IMR-90 (cell line): Measurements from ENCODE around the gene GABRB1. TPM values are rescaled to one million over a fixed set of nuclear protein-coding genes. Genes with fewer than 3 reads are reported as not detected.

Source experiments
- ATAC-seq: fragments of 200-7000 bp; cut with Tn5 transposase; 2 replicates; pipeline ENCODE4 v1.9.1; 2020; ENCODE audit warnings: low read depth, mild to moderate bottlenecking, moderate library complexity
- BruUV-seq: library from RNA; stranded (reverse); fragments of 400-500 nt; replicated peaks from 2 replicates; lab custom pipeline; 2021; lab: Mats Ljungman, UMichigan
- CTCF ChIA-PET: fragments of 300-600 bp; formaldehyde crosslinking; extraction: SDS; loops from one replicate; lab custom pipeline; 2021; ENCODE audit warnings: antibody characterized with exemption; lab: Yijun Ruan, JAX
- POLR2A ChIA-PET: fragments of 300-600 bp; sonication (Branson Sonifier 250); formaldehyde crosslinking; loops from one replicate; lab custom pipeline; 2022; ENCODE audit warnings: antibody characterized with exemption; ENCODE audit not compliant: unreplicated experiment; lab: Charles Lee
- DNase-seq: peaks from one replicate; pipeline ENCODE4 v3.0.0; 2013
- H2AFZ ChIP-seq: replicated peaks from 2 replicates; pipeline ENCODE3; 2013; ENCODE audit warnings: low read length, mild to moderate bottlenecking; ENCODE audit not compliant: poor library complexity
- H2AK5ac ChIP-seq: 2 replicates; pipeline ENCODE4 v1.6.1; 2013; ENCODE audit warnings: low read depth, low read length, inconsistent platforms
- H2AK9ac ChIP-seq: replicated peaks from 2 replicates; pipeline ENCODE3; 2013; ENCODE audit warnings: mild to moderate bottlenecking, low read depth, low read length, moderate library complexity; ENCODE audit not compliant: poor library complexity
- H2BK120ac ChIP-seq: 2 replicates; pipeline ENCODE4 v1.6.1; 2013; ENCODE audit warnings: low read depth, low read length, inconsistent platforms
- H2BK15ac ChIP-seq: 3 replicates; pipeline ENCODE4 v1.6.1; 2013; ENCODE audit warnings: low read depth, low read length, inconsistent platforms
- H2BK20ac ChIP-seq: 2 replicates; pipeline ENCODE4 v1.6.1; 2013; ENCODE audit warnings: low read depth, mild to moderate bottlenecking, inconsistent platforms, low read length, moderate library complexity
- H2BK5ac ChIP-seq: 2 replicates; pipeline ENCODE4 v1.6.1; 2013; ENCODE audit warnings: mild to moderate bottlenecking, low read depth, low read length, inconsistent platforms; ENCODE audit not compliant: poor library complexity, severe bottlenecking
- H3K14ac ChIP-seq: replicated peaks from 2 replicates; pipeline ENCODE4 v1.6.1; 2013; ENCODE audit warnings: low read depth, low read length, inconsistent platforms
- H3K18ac ChIP-seq: 2 replicates; pipeline ENCODE4 v1.6.1; 2013; ENCODE audit warnings: low read depth, low read length, control low read depth
- H3K23ac ChIP-seq: 2 replicates; pipeline ENCODE4 v1.6.1; 2013; ENCODE audit warnings: low read depth, low read length, inconsistent platforms
- H3K27ac ChIP-seq: 2 replicates; pipeline ENCODE4 v1.5.1; 2013; ENCODE audit warnings: mild to moderate bottlenecking, control low read depth, low read length; ENCODE audit not compliant: insufficient read depth
- H3K27me3 ChIP-seq: 2 replicates; pipeline ENCODE4 v1.6.1; 2013; ENCODE audit warnings: low read length; ENCODE audit not compliant: control insufficient read depth, insufficient read depth
- H3K36me3 ChIP-seq: 2 replicates; pipeline ENCODE4 v1.6.1; 2013; ENCODE audit warnings: low read length, mixed read lengths; ENCODE audit not compliant: control insufficient read depth, insufficient read depth
- H3K4ac ChIP-seq: 2 replicates; pipeline ENCODE4 v1.6.1; 2013; ENCODE audit warnings: low read depth, low read length, inconsistent platforms
- H3K4me1 ChIP-seq: 2 replicates; pipeline ENCODE4 v1.6.1; 2013; ENCODE audit warnings: low read length, mixed read lengths; ENCODE audit not compliant: control insufficient read depth, insufficient read depth
- H3K4me2 ChIP-seq: 2 replicates; pipeline ENCODE4 v1.6.1; 2013; ENCODE audit warnings: low read depth, mild to moderate bottlenecking, control low read depth, low read length, moderate library complexity
- H3K4me3 ChIP-seq: 2 replicates; pipeline ENCODE4 v1.5.1; 2013; ENCODE audit warnings: low read depth, mild to moderate bottlenecking, control low read depth, low read length, moderate library complexity; ENCODE audit not compliant: insufficient read depth
- H3K56ac ChIP-seq: 2 replicates; pipeline ENCODE4 v1.6.1; 2013; ENCODE audit warnings: low read length, inconsistent platforms; ENCODE audit not compliant: insufficient read depth; ENCODE audit errors: extremely low read depth
- H3K79me1 ChIP-seq, 2 experiments: 2 replicates each; pipeline ENCODE4 v1.6.1; 2013; ENCODE audit warnings: low read length in 2 of 2, inconsistent platforms in 1 of 2, low read depth in 1 of 2
- H3K9ac ChIP-seq: 2 replicates; pipeline ENCODE4 v1.6.1; 2013; ENCODE audit warnings: low read depth, low read length, control low read depth
- H3K9me1 ChIP-seq: 2 replicates; pipeline ENCODE4 v1.6.1; 2013; ENCODE audit warnings: low read length, inconsistent platforms; ENCODE audit not compliant: insufficient read depth
- H3K9me3 ChIP-seq: 2 replicates; pipeline ENCODE4 v1.6.1; 2013; ENCODE audit warnings: low read length; ENCODE audit not compliant: control insufficient read depth, insufficient read depth
- H4K20me1 ChIP-seq: 2 replicates; pipeline ENCODE4 v1.6.1; 2013; ENCODE audit warnings: low read length, inconsistent platforms; ENCODE audit not compliant: insufficient read depth
- H4K5ac ChIP-seq: 2 replicates; pipeline ENCODE4 v1.6.1; 2013; ENCODE audit warnings: mild to moderate bottlenecking, low read depth, low read length, control low read depth
- H4K8ac ChIP-seq, 2 experiments: 2 replicates each; pipeline ENCODE4 v1.6.1; 2013; ENCODE audit warnings: low read depth in 2 of 2, low read length in 2 of 2, control low read depth in 1 of 2, inconsistent platforms in 1 of 2
- H4K91ac ChIP-seq: 2 replicates; pipeline ENCODE4 v1.6.1; 2013; ENCODE audit warnings: low read depth, low read length, inconsistent platforms; ENCODE audit not compliant: insufficient read depth
- BHLHE40 ChIP-seq: fragments of 150-350 bp; IDR thresholded peaks from 2 replicates; pipeline ENCODE4 v1.6.1; 2016; ENCODE audit warnings: mild to moderate bottlenecking, low read depth, low read length
- CEBPB ChIP-seq: IDR thresholded peaks from 2 replicates; pipeline ENCODE4 v1.6.1; 2012; ENCODE audit warnings: low read depth, low read length, improper control_type of control experiment
- CHD1 ChIP-seq: IDR thresholded peaks from 2 replicates; pipeline ENCODE4 v1.6.1; 2012; ENCODE audit warnings: low read depth, low read length, improper control_type of control experiment
- CTCF ChIP-seq: conservative IDR thresholded peaks from 2 replicates; pipeline ENCODE4 v1.5.1; 2012; ENCODE audit warnings: mild to moderate bottlenecking, low read depth, low read length, improper control_type of control experiment
- ELK1 ChIP-seq: fragments of 150-350 bp; IDR thresholded peaks from 2 replicates; pipeline ENCODE4 v1.6.1; 2016; ENCODE audit warnings: low read depth, mild to moderate bottlenecking, low read length, moderate library complexity, borderline replicate concordance
- FOS ChIP-seq: fragments of 150-350 bp; IDR thresholded peaks from 2 replicates; pipeline ENCODE4 v1.6.1; 2016; ENCODE audit warnings: low read depth, low read length
- MAFK ChIP-seq: IDR thresholded peaks from 2 replicates; pipeline ENCODE4 v1.6.1; 2012; ENCODE audit warnings: low read depth, low read length, improper control_type of control experiment
- MAZ ChIP-seq: IDR thresholded peaks from 2 replicates; pipeline ENCODE4 v1.6.1; 2012; ENCODE audit warnings: low read depth, mild to moderate bottlenecking, low read length, improper control_type of control experiment, moderate library complexity, borderline replicate concordance
- MXI1 ChIP-seq: IDR thresholded peaks from 2 replicates; pipeline ENCODE4 v1.6.1; 2012; ENCODE audit warnings: low read depth, mild to moderate bottlenecking, low read length, moderate library complexity, borderline replicate concordance
- NFE2L2 ChIP-seq: fragments of 150-350 bp; IDR thresholded peaks from 2 replicates; pipeline ENCODE4 v1.6.1; 2016; ENCODE audit warnings: low read depth, mild to moderate bottlenecking, low read length
- POLR2A ChIP-seq: IDR thresholded peaks from 2 replicates; pipeline ENCODE4 v1.6.1; 2012; ENCODE audit warnings: mild to moderate bottlenecking, low read depth, low read length
- RAD21 ChIP-seq: IDR thresholded peaks from 2 replicates; pipeline ENCODE4 v1.6.1; 2012; ENCODE audit warnings: low read length, improper control_type of control experiment
- RCOR1 ChIP-seq: IDR thresholded peaks from 2 replicates; pipeline ENCODE4 v1.6.1; 2012; ENCODE audit warnings: mild to moderate bottlenecking, low read length, improper control_type of control experiment; ENCODE audit not compliant: insufficient replicate concordance
- RFX5 ChIP-seq: IDR thresholded peaks from 2 replicates; pipeline ENCODE4 v1.8.0; 2012; ENCODE audit warnings: low read depth, mild to moderate bottlenecking, low read length, moderate library complexity
- SMC3 ChIP-seq: fragments of 150-350 bp; IDR thresholded peaks from 2 replicates; pipeline ENCODE4 v1.6.1; 2016; ENCODE audit warnings: low read depth, mild to moderate bottlenecking, antibody characterized with exemption, low read length, moderate library complexity
- USF2 ChIP-seq: fragments of 150-350 bp; IDR thresholded peaks from 2 replicates; pipeline ENCODE4 v1.6.1; 2017; ENCODE audit warnings: mild to moderate bottlenecking, antibody characterized with exemption, low read length, low read depth
- WGBS, 2 experiments: methylation state at CpG; one replicate each; pipeline versions ENCODE4 v1.1.5 to v1.1.7; 2013; ENCODE audit warnings: missing lambda C conversion rate in 2 of 2; ENCODE audit not compliant: insufficient read length in 1 of 2; ENCODE audit errors: extremely low coverage in 2 of 2; 5-methylcytosine and 5-hydroxymethylcytosine counted together
- dilution Hi-C: fragments of 300-500 bp; cut with HindIII; formaldehyde crosslinking; loops from one replicate; pipeline ENCODE4 v1.14.3; 2018; ENCODE audit warnings: low sequenced_read_pairs; ENCODE audit not compliant: unreplicated experiment
- in situ Hi-C: fragments of 300-500 bp; cut with MboI; formaldehyde crosslinking; loops from 3 replicates; pipeline ENCODE4 v1.14.3; 2019; ENCODE audit warnings: low sequenced_read_pairs, inconsistent platforms, mixed read lengths
- intact Hi-C: fragments of 100-400 bp; cut with micrococcal nuclease; formaldehyde crosslinking; loops from 2 replicates; pipeline ENCODE4 v1.10.0; 2022
- polyA plus RNA-seq, 3 experiments: library from polyadenylated mRNA; depleted of rRNA; stranded (reverse); fragments of >200 nt; gene quantifications; 2 replicates each; pipeline ENCODE4 v1.2.3, GENCODE V29; 2012; ENCODE audit warnings: low replicate concordance in 1 of 3
- total RNA-seq: library from RNA; depleted of rRNA; stranded (reverse); fragments of >200 nt; gene quantifications from 2 replicates; pipeline ENCODE4 v1.2.3, GENCODE V29; 2012

The GABRB1 gene
- total and polyA plus RNA-seq, 2 of the 4 experiments (the other 2 are of a cell fraction) = 4.7 to 16.1 TPM

GRCh38 chr4:47053485-47053884, 22.1 kb downstream of the GABRB1 start:
- intact Hi-C loops = no loop called here
- Histone ChIP-seq H3K18ac (no peak overlapping the region), H3K4me2 (no peak overlapping the region), H3K4ac (no peak overlapping the region), H2BK5ac (no peak overlapping the region), H2AK9ac (no peak overlapping the region), H2BK15ac (no peak overlapping the region), H3K23ac (no peak overlapping the region), H2BK120ac (no peak overlapping the region), H3K56ac (no peak overlapping the region), H2AK5ac (no peak overlapping the region), H3K9me3 (no peaks in the 10 kb centered on the region), H3K79me1 (no peaks in the 10 kb centered on the region), H4K8ac (no peak overlapping the region), H4K91ac (no peak overlapping the region), H4K20me1 (no peaks in the 10 kb centered on the region), H2BK20ac (no peak overlapping the region), H3K9me1 (peaks cover 3% of the 10 kb centered on the region; the same call in 1 of the 2 replicates), H3K14ac (no peak overlapping the region), H3K27me3 (no peaks in the 10 kb centered on the region), H3K36me3 (no peaks in the 10 kb centered on the region), H3K4me3 (no peak overlapping the region), H3K4me1 (no peaks in the 10 kb centered on the region), H4K5ac (no peak overlapping the region), H2AFZ (no peak overlapping the region), H3K9ac (no peak overlapping the region), H3K27ac (no peak overlapping the region)
- DNase-seq (no peak), ATAC-seq (no peak)
- ChIA-PET POLR2A (no interaction called here), CTCF (interaction anchor here (0.7 kb wide), 1 partner anchor 170 kb away, joined by 3 read pairs; no protein-coding TSS in a partner anchor)
- dilution Hi-C loops = no loop called here
- no CpG with 5 or more reads among the region's 2 CpGs for WGBS, 2 experiments
- BruUV-seq = no TSS peak
- in situ Hi-C loops = no loop called here
- TF ChIP-seq FOS = no peak
- no peak for TF ChIP-seq BHLHE40
- no peak for TF ChIP-seq CTCF
- no peak for TF ChIP-seq MXI1
- TF ChIP-seq CEBPB = no peak
- TF ChIP-seq MAZ = no peak
- TF ChIP-seq ELK1 = no peak
- no peak for TF ChIP-seq RCOR1
- TF ChIP-seq SMC3 = no peak
- no peak for TF ChIP-seq USF2
- no peak for TF ChIP-seq NFE2L2
- no peak for TF ChIP-seq CHD1
- TF ChIP-seq MAFK = no peak
- no peak for TF ChIP-seq POLR2A
- TF ChIP-seq RAD21 = no peak
- TF ChIP-seq RFX5 = no peak
